NCI-H146 treated with DMSO at 0.1 percent for 48 hours (cell line): ENCODE results near the gene LSM2.
"Not testable (repeated sequence)": the region's sequence is repeated elsewhere in the genome, so short reads cannot be mapped to it uniquely, and the experiment has no call there.

Experiments
- DNase-seq: peaks from one replicate; lab custom pipeline; 2025; ENCODE audit not compliant: unreplicated experiment; lab: John Stamatoyannopoulos, UW

Gene LSM2

GRCh38 chr6:31799781-31800180, 7.0 kb downstream of the LSM2 start:
- DNase-seq = no peak

- DNase-seq = no peak
Observed at GRCh38 chr6:31797588-31797987, 9.2 kb downstream of the LSM2 start.

GRCh38 chr6:31796993-31797385, 9.8 kb downstream of the LSM2 start:
- no peak for DNase-seq

GRCh38 chr6:31795616-31796298, 11.0 kb downstream of the LSM2 start, which contains the start of gene VARS1:
TSS of gene VARS1 (minus strand) at chr6:31795752. CDS start at chr6:31795217, 535 bp downstream.
- DNase-seq = peak; percentile 73

GRCh38 chr6:31794866-31795615, 11.7 kb downstream of the LSM2 start:
- DNase-seq = no peak

GRCh38 chr6:31794294-31794865, 12.4 kb downstream of the LSM2 start:
- DNase-seq = no peak

GRCh38 chr6:31793927-31794245, 12.9 kb downstream of the LSM2 start:
- not testable (repeated sequence) for DNase-seq

GRCh38 chr6:31792761-31793171, 14.0 kb downstream of the LSM2 start:
- DNase-seq = no peak

- no peak for DNase-seq
Observed at GRCh38 chr6:31792090-31792374, 14.7 kb downstream of the LSM2 start.

GRCh38 chr6:31791324-31792089, 15.3 kb downstream of the LSM2 start:
- peak; percentile 7 for DNase-seq

GRCh38 chr6:31785475-31785874, 21.3 kb downstream of the LSM2 start:
- DNase-seq = no peak

- DNase-seq = no peak
Observed at GRCh38 chr6:31784098-31784925, 22.5 kb downstream of the LSM2 start.

GRCh38 chr6:31782126-31782855, 24.5 kb downstream of the LSM2 start:
- no peak for DNase-seq

GRCh38 chr6:31781244-31782125, 25.3 kb downstream of the LSM2 start:
- no peak for DNase-seq

- DNase-seq = no peak
Observed at GRCh38 chr6:31780507-31781243, 26.1 kb downstream of the LSM2 start.

GRCh38 chr6:31779908-31780307, 26.9 kb downstream of the LSM2 start:
- no peak for DNase-seq

- no peak for DNase-seq
Observed at GRCh38 chr6:31778999-31779885, 27.5 kb downstream of the LSM2 start.

- no peak for DNase-seq
Observed at GRCh38 chr6:31778193-31778592, 28.6 kb downstream of the LSM2 start.
